IPS-18a (cell line): ENCODE results near the gene RNF7.
"Not testable (repeated sequence)": the region's sequence is repeated elsewhere in the genome, so short reads cannot be mapped to it uniquely, and the experiment has no call there.

Experiments used
- H3K27ac ChIP-seq: one replicate; pipeline ENCODE4 v1.5.1; 2013; ENCODE audit warnings: low read length
- H3K27me3 ChIP-seq: one replicate; pipeline ENCODE4 v1.6.1; 2013; ENCODE audit warnings: mild to moderate bottlenecking, low read length; ENCODE audit not compliant: control insufficient read depth, insufficient read depth
- H3K36me3 ChIP-seq: one replicate; pipeline ENCODE4 v1.6.1; 2013; ENCODE audit warnings: low read depth, low read length; ENCODE audit not compliant: control insufficient read depth
- H3K4me1 ChIP-seq: one replicate; pipeline ENCODE4 v1.6.1; 2013; ENCODE audit warnings: low read depth, low read length; ENCODE audit not compliant: control insufficient read depth
- H3K4me3 ChIP-seq: one replicate; pipeline ENCODE4 v1.5.1; 2013; ENCODE audit warnings: low read length
- H3K9ac ChIP-seq: one replicate; pipeline ENCODE4 v1.6.1; 2013; ENCODE audit warnings: mild to moderate bottlenecking, low read length, moderate library complexity
- H3K9me3 ChIP-seq: one replicate; pipeline ENCODE4 v1.6.1; 2013; ENCODE audit warnings: low read depth, low read length; ENCODE audit not compliant: control insufficient read depth

The RNF7 gene

DNA sequence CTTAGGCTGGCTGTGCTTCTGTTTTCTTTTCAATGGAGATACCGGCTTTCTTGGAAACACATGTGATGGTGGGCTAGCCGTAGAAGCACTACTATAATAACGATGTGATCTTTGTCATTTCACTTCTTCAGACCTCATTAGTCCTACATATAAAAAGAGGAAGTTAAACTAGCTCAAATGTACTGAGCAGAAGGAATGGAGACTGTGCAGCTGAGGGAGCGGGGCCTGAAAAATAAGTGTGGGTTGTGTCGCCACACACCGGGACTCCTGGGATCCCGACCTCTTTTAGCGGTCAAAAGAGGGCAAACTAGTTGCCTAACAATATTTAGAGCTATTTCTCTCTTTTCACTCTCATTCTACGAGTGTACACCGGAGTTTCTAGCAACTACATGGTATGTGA, 1.0 kb upstream of the RNF7 start:
- Histone ChIP-seq H3K9ac (no peak overlapping the region), H3K27ac (no peak overlapping the region), H3K4me3 (no peak overlapping the region), H3K4me1 (peaks cover 7% of the 10 kb centered on the region), H3K9me3 (no peaks in the 10 kb centered on the region), H3K27me3 (no peaks in the 10 kb centered on the region), H3K36me3 (no peaks in the 10 kb centered on the region)

DNA sequence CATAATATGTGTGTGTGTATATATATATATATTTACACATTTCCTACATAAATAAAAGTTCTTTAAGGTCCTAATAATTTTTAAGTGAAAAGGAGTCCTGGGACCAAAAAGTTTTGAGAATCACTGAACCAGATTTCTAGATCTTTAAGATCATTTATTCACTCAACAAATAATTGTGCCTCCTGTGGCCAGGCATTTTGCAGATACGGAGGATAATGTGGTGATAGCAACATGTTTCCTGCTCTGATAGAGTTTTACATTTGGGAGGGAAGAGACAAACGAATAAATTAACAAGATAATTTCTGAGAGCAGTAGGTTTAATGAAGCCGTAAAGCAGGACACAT, 448 bp upstream of the RNF7 start:
- Histone ChIP-seq H3K4me1 (peaks cover 7% of the 10 kb centered on the region), H3K9ac (peak overlapping the region; percentile 96), H3K4me3 (peak overlapping the region; percentile 98), H3K36me3 (peaks cover 3% of the 10 kb centered on the region), H3K27me3 (no peaks in the 10 kb centered on the region), H3K9me3 (no peaks in the 10 kb centered on the region), H3K27ac (peak overlapping the region; percentile 63)

DNA sequence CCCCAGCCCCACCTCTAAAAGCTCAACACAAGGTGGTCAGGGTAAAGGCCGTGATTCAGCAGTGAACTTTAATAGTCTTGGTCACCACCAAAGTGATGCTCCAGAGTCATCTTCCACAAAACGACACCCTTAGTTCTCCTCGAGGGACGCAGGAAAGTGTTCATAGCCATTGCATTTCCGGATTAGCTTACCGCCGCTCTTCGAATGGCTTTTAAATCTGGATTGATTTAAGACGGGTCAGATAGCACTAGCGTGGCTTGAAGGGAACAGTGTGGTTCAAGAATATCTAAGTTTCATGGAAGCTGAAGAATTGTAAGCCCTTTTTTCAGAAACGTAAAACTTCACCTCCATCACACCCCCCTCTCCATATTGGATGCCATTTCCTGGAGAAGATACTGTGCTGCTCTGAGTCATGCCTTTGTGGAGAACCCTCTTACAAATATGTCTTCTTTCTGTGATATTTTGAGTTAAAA, 829 bp downstream of the RNF7 start:
- Histone ChIP-seq H3K4me3 (peak overlapping the region; percentile 98), H3K27me3 (no peaks in the 10 kb centered on the region), H3K9me3 (no peaks in the 10 kb centered on the region), H3K36me3 (peaks cover 10% of the 10 kb centered on the region), H3K9ac (peak overlapping the region; percentile 96), H3K27ac (peak overlapping the region; percentile 96), H3K4me1 (peaks cover 7% of the 10 kb centered on the region)

DNA sequence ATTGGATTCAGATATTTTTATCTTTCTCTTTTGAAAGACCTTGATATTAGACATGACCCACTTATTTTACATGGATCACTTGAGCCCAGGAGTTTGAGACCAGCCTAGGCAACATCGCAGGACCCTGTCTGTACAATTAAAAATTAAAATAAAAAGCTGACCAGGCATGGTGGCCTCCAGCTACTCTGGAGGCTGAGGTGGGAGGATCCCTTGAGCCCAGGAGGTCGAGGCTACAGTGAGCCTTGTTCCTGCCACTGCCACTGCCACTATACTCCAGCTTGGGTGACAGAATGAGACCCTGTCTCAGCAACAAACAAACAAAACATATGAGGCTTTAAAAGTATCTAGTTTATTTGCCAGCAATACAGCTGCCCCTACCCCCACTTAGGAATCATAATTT, 1.6 kb downstream of the RNF7 start:
- Histone ChIP-seq H3K27me3 (no peaks in the 10 kb centered on the region), H3K4me1 (peaks cover 7% of the 10 kb centered on the region), H3K36me3 (peaks cover 17% of the 10 kb centered on the region), H3K9ac (peak overlapping the region; percentile 96), H3K27ac (no peak overlapping the region), H3K4me3 (peak overlapping the region; percentile 98), H3K9me3 (no peaks in the 10 kb centered on the region)

DNA sequence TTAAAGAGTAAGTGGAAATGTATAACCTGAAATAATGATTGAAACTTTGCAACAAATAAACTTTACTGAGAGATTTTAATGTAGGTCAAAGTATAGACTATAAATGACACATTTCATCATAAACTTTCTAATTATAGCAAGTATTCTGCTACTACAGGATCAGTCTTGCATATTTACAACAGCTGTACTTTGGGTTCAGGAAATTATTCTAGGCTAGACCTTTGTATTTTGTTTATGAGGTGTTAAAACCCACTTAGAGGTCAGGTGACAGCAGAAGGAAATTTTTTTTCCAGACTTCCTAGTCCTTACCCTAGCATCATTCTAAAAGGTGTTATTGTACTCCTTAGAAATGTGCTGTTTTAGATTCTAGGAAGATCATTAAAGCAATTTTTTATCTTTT, 2.3 kb downstream of the RNF7 start:
- no peaks in the 10 kb centered on the region for H3K9me3 ChIP-seq
- no peaks in the 10 kb centered on the region for H3K27me3 ChIP-seq
- H3K27ac ChIP-seq = no peak overlapping the region
- peaks cover 7% of the 10 kb centered on the region for H3K4me1 ChIP-seq
- H3K4me3 ChIP-seq = peak overlapping the region; percentile 98
- H3K9ac ChIP-seq = peak overlapping the region; percentile 96
- H3K36me3 ChIP-seq = peaks cover 22% of the 10 kb centered on the region

DNA sequence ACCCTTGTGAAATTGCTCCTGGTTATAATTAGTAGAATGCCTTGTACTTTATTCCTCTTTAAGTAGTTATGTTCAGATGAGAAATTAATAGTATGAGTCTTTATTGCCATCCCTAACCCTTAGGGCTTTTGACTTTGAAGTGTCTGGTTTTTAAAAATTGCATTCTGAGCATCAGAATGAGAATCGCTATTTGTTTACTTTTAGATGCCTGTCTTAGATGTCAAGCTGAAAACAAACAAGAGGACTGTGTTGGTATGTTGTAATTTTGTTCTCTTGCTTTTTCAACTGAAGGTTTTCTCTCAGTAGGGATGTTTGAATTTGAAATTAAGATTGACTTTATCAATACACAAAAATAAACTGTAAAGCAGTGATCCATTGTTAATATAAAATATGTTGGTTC, 5.2 kb downstream of the RNF7 start:
- peaks cover 7% of the 10 kb centered on the region for H3K4me1 ChIP-seq
- peaks cover 32% of the 10 kb centered on the region for H3K36me3 ChIP-seq
- no peak overlapping the region for H3K27ac ChIP-seq
- no peaks in the 10 kb centered on the region for H3K9me3 ChIP-seq
- H3K9ac ChIP-seq = no peak overlapping the region
- H3K27me3 ChIP-seq = no peaks in the 10 kb centered on the region
- H3K4me3 ChIP-seq = no peak overlapping the region

DNA sequence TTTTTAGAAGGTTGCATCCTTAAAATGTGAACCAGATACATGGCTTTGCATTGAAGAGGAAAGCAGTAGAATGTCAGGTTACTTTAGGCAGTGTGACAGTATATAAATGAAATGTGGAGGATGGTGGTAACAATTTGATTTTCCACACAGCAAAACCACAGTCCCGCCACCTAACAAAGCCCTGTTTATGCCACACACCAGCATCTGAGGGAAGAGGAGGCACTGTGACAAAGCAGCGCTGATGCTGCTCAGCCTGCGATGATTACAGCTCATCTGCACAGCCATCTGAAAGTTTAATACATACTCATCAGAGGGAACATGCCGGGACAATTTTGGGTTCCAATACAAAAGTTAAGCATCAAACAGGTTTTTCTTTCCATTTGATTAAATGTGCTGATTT, 8.9 kb downstream of the RNF7 start:
- Histone ChIP-seq H3K27ac (no peak overlapping the region), H3K9me3 (no peaks in the 10 kb centered on the region), H3K4me1 (no peaks in the 10 kb centered on the region), H3K4me3 (no peak overlapping the region), H3K27me3 (no peaks in the 10 kb centered on the region), H3K36me3 (peaks cover 32% of the 10 kb centered on the region), H3K9ac (no peak overlapping the region)

DNA sequence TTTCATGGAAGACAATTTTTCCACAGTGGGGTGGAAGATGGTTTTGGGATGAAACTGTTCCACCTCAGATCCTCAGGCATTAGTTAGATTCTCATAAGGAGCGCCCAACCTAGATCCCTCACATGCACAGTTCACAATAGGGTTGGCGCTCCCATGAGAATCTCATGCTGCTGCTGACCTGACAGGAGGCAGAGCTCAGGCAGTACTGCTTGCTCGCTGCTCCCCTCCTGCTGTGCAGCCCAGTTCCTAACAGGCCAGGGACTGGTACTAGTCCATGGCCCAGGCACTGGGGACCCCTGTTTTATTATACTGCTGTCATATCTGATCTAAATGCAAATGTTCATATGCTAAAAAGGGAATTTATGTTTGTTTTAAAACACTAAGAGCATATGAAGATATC, 15.3 kb downstream of the RNF7 start:
- H3K4me3 ChIP-seq = no peak overlapping the region
- H3K27me3 ChIP-seq = no peaks in the 10 kb centered on the region
- H3K36me3 ChIP-seq = no peaks in the 10 kb centered on the region
- no peaks in the 10 kb centered on the region for H3K4me1 ChIP-seq
- H3K9me3 ChIP-seq = no peaks in the 10 kb centered on the region
- H3K27ac ChIP-seq = no peak overlapping the region
- no peak overlapping the region for H3K9ac ChIP-seq

DNA sequence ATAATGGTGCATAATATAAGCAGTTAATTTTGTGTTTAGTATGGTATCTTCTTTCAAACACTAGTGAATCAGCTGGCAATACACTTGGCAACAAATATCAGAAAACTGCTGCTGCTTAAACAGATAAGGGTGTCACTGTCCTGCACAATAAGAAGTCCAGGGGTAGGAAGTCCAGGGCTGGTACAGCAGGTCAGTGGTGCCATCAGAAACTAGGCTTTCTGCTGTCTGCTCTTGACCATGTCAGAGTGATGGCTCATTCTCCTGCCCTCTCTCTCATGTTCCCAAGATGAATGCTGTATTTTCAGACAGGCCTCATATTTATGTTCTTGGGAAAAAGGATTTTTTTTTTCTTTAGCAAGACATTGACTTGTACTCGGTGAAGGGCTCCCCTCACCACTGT, 15.9 kb downstream of the RNF7 start:
- Histone ChIP-seq H3K27ac (no peak overlapping the region), H3K9me3 (no peaks in the 10 kb centered on the region), H3K4me3 (no peak overlapping the region), H3K4me1 (no peaks in the 10 kb centered on the region), H3K9ac (no peak overlapping the region), H3K36me3 (no peaks in the 10 kb centered on the region), H3K27me3 (no peaks in the 10 kb centered on the region)

DNA sequence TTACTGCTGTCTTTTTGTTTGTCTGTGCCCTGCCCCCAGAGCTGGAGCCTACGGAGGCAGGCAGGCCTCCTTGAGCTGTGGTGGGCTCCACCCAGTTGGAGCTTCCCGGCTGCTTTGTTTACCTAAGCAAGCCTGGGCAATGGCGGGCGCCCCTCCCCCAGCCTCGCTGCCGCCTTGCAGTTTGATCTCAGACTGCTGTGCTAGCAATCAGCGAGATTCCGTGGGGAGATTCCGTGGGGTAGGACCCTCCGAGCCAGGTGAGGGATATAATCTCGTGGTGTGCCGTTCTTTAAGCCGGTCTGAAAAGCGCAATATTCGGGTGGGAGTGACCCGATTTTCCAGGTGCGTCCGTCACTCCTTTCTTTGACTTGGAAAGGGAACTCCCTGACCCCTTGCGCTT, 24.5 kb downstream of the RNF7 start:
- H3K27me3 ChIP-seq = peaks cover 15% of the 10 kb centered on the region
- not testable (repeated sequence) for H3K9ac ChIP-seq, H3K27ac ChIP-seq, H3K4me1 ChIP-seq, H3K9me3 ChIP-seq, H3K36me3 ChIP-seq
- H3K4me3 ChIP-seq = peak overlapping the region; percentile 40

DNA sequence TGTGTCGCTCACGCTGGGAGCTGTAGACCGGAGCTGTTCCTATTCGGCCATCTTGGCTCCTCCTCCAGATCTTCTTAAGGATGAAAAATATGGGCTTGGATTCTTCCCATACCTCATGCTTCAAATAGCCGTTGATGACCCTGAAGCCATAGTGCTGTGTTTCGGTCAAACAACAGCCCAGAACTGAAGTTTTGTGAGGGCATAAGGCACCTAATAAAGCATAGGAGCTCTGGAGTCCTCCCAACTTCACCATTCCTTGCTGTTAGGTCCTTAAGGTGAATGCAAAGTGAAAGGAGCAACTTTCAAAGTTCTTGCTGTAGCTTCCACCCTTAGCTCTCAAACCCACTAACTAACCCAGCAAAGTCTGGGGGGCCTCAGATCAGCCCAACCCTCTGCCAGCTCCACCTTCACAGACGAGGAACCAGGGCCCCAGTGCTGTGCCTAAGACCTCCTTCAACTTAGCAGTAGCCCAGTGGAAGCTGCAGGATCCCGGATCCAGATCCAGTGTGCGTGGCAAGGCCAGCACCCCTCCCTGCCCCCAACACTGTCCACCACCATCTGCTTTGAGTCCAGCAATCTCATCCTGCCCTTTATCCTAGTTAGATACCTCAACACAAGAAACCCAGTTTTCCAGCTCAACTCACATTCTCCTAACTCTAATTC, 25.1 kb downstream of the RNF7 start, which contains the start of gene GRK7:
GRK7 (plus strand) TSS at position 321 of the 663 bp plus-strand sequence. CDS start 14,877 bp downstream, outside the sequence.
- H3K36me3 ChIP-seq = no peaks in the 10 kb centered on the region
- H3K9me3 ChIP-seq = no peaks in the 10 kb centered on the region
- no peaks in the 10 kb centered on the region for H3K4me1 ChIP-seq
- no peak within 1 kb of the TSS for H3K9ac ChIP-seq
- no peak within 1 kb of the TSS for H3K27ac ChIP-seq
- peaks cover 15% of the 10 kb centered on the region for H3K27me3 ChIP-seq
- H3K4me3 ChIP-seq = peak within 1 kb of the TSS; percentile 40

DNA sequence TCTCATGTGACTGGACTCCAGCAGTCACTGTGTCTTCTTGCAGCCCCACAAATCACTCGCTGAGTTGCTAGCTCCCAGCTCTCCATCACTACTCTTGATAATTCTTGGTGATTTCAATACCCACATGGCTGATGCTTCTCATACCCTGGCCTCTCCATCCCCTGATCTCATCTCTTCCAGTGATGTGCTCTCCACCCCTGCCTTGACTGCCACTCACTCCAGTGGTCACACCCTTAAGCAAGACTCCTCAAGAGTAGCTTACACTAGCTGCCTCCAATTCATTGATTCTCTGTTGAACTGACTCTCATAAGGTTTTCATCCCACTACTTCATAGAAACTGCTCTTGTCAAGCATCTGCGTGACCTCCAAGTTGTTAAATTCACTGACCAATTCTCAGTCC, 25.9 kb downstream of the RNF7 start:
- Histone ChIP-seq H3K27me3 (peaks cover 15% of the 10 kb centered on the region), H3K27ac (no peak overlapping the region), H3K36me3 (no peaks in the 10 kb centered on the region), H3K4me1 (no peaks in the 10 kb centered on the region), H3K4me3 (no peak overlapping the region), H3K9ac (no peak overlapping the region), H3K9me3 (no peaks in the 10 kb centered on the region)
